Glutamatergic neuron (in vitro differentiated cells): ENCODE measurements around the gene KIF1A. TPM values are rescaled to one million over a fixed set of nuclear protein-coding genes. Genes with fewer than 3 reads are reported as not detected.
A peak's percentile ranks its signal among the peaks of the same experiment; 100 is the strongest.

ENCODE experiments used
- DNase-seq: peaks from one replicate; pipeline ENCODE4 v3.0.0; 2022
- H3K27ac Mint-ChIP-seq: one replicate; pipeline ENCODE4 v1.8.0; 2020; ENCODE audit warnings: mild to moderate bottlenecking, mixed read lengths, inconsistent platforms; ENCODE audit not compliant: unreplicated experiment
- H3K27me3 Mint-ChIP-seq: one replicate; pipeline ENCODE4 v1.8.0; 2020; ENCODE audit warnings: mild to moderate bottlenecking, moderate library complexity, mixed read lengths, inconsistent platforms; ENCODE audit not compliant: unreplicated experiment
- H3K36me3 Mint-ChIP-seq: one replicate; pipeline ENCODE4 v1.8.0; 2020; ENCODE audit warnings: mild to moderate bottlenecking, mixed read lengths, inconsistent platforms; ENCODE audit not compliant: unreplicated experiment
- H3K4me1 Mint-ChIP-seq: one replicate; pipeline ENCODE4 v1.8.0; 2020; ENCODE audit warnings: mild to moderate bottlenecking, low read depth, mixed read lengths, inconsistent platforms; ENCODE audit not compliant: unreplicated experiment
- H3K4me3 Mint-ChIP-seq: one replicate; pipeline ENCODE4 v1.8.0; 2020; ENCODE audit warnings: mild to moderate bottlenecking, mixed read lengths, inconsistent platforms; ENCODE audit not compliant: unreplicated experiment
- H3K9me3 Mint-ChIP-seq: one replicate; pipeline ENCODE4 v1.8.0; 2020; ENCODE audit warnings: mild to moderate bottlenecking, moderate library complexity, mixed read lengths, inconsistent platforms; ENCODE audit not compliant: unreplicated experiment
- CTCF ChIP-seq: fragments of 200-600 bp; sonication (generic); IDR thresholded peaks from one replicate; pipeline ENCODE4 v1.5.0; 2021; ENCODE audit not compliant: partially characterized antibody, unreplicated experiment
- total RNA-seq: library from RNA; stranded (reverse); fragmentation: NEBNext Ultra II Directional; extraction: Animal tissue kit (Norgen Biotek cat#: 25700); gene quantifications from one replicate; pipeline ENCODE4 v1.2.1, GENCODE V29; 2021; ENCODE audit not compliant: unreplicated experiment

The KIF1A gene
- total RNA-seq, 1 donor from 2014 or later: 439 TPM

GRCh38 chr2:240819126-240819857 is 727 bp downstream of the KIF1A start:
- TF ChIP-seq CTCF: no peak
- Mint-ChIP-seq H3K27ac (no peak overlapping the region), H3K4me1 (peaks cover 14% of the 10 kb centered on the region), H3K36me3 (peaks cover 12% of the 10 kb centered on the region), H3K9me3 (peaks cover 13% of the 10 kb centered on the region), H3K4me3 (peak overlapping the region; percentile 79), H3K27me3 (peaks cover 20% of the 10 kb centered on the region)
- DNase-seq: peak; percentile 73

GRCh38 chr2:240818293-240819125 is 1.5 kb downstream of the KIF1A start:
- TF ChIP-seq CTCF: no peak
- no peak for DNase-seq
- peaks cover 24% of the 10 kb centered on the region for H3K27me3 Mint-ChIP-seq
- peak overlapping the region; percentile 89 for H3K4me3 Mint-ChIP-seq
- H3K4me1 Mint-ChIP-seq: peaks cover 12% of the 10 kb centered on the region
- peaks cover 18% of the 10 kb centered on the region for H3K9me3 Mint-ChIP-seq
- peaks cover 16% of the 10 kb centered on the region for H3K36me3 Mint-ChIP-seq
- peak overlapping the region; percentile 62 for H3K27ac Mint-ChIP-seq

- no peak for TF ChIP-seq CTCF
- H3K4me1 Mint-ChIP-seq: peaks cover 12% of the 10 kb centered on the region
- H3K9me3 Mint-ChIP-seq: peaks cover 22% of the 10 kb centered on the region
- peak overlapping the region; percentile 89 for H3K4me3 Mint-ChIP-seq
- DNase-seq: no peak
- peaks cover 21% of the 10 kb centered on the region for H3K27me3 Mint-ChIP-seq
- no peak overlapping the region for H3K27ac Mint-ChIP-seq
- peaks cover 15% of the 10 kb centered on the region for H3K36me3 Mint-ChIP-seq
Measured at GRCh38 chr2:240817496-240818292, 2.3 kb downstream of the KIF1A start.

- H3K4me3 Mint-ChIP-seq: no peak overlapping the region
- TF ChIP-seq CTCF: no peak
Measured at GRCh38 chr2:240816584-240817495, 3.2 kb downstream of the KIF1A start.

More at GRCh38 chr2:240816584-240817495, 3.2 kb downstream of the KIF1A start:
- Mint-ChIP-seq H3K36me3 (peaks cover 19% of the 10 kb centered on the region), H3K27ac (no peak overlapping the region), H3K9me3 (peaks cover 26% of the 10 kb centered on the region), H3K4me1 (peaks cover 6% of the 10 kb centered on the region), H3K27me3 (peaks cover 21% of the 10 kb centered on the region)
- no peak for DNase-seq
